ENCODE data around the gene ZNF521.

GRCh38 chr18:25080211-25080610, 271.8 kb downstream of the ZNF521 start:
- TF ChIP-seq, protein P1, sequence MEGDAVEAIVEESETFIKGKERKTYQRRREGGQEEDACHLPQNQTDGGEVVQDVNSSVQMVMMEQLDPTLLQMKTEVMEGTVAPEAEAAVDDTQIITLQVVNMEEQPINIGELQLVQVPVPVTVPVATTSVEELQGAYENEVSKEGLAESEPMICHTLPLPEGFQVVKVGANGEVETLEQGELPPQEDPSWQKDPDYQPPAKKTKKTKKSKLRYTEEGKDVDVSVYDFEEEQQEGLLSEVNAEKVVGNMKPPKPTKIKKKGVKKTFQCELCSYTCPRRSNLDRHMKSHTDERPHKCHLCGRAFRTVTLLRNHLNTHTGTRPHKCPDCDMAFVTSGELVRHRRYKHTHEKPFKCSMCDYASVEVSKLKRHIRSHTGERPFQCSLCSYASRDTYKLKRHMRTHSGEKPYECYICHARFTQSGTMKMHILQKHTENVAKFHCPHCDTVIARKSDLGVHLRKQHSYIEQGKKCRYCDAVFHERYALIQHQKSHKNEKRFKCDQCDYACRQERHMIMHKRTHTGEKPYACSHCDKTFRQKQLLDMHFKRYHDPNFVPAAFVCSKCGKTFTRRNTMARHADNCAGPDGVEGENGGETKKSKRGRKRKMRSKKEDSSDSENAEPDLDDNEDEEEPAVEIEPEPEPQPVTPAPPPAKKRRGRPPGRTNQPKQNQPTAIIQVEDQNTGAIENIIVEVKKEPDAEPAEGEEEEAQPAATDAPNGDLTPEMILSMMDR (IDR thresholded peaks at IDR 0.05 in 8 of 11, conservative IDR thresholded peaks at IDR 0.05 in 3 of 11): no peak
- TF ChIP-seq POLR2A (IDR thresholded peaks at IDR 0.05): no peak
